Breast epithelium (tissue), 4 donors: ENCODE results near the gene APPL2. TPM values are rescaled to one million over a fixed set of nuclear protein-coding genes. Genes with fewer than 3 reads are reported as not detected.

Experiments
- DNase-seq, 2 donors: peaks; one replicate each; pipeline ENCODE4 v3.0.0-alpha.2; 2019; ENCODE audit warnings: low spot score in 2 of 2
- H3K27ac ChIP-seq, 2 donors: fragments of 200-600 bp; sonication (generic) in 1 of 2; one replicate each; pipeline ENCODE4 v1.5.1; 2016 to 2019; ENCODE audit warnings: mild to moderate bottlenecking in 1 of 2
- H3K27me3 ChIP-seq, 2 donors: fragments of 200-600 bp; sonication (generic) in 1 of 2; one replicate each; pipeline versions ENCODE4 v1.5.1 to v1.6.0; 2017 to 2019; ENCODE audit warnings: control low read depth in 1 of 2, mild to moderate bottlenecking in 1 of 2
- H3K36me3 ChIP-seq: fragments of 200-600 bp; one replicate; pipeline ENCODE4 v1.5.1; 2019
- H3K4me1 ChIP-seq, 2 donors: fragments of 200-600 bp; sonication (generic); one replicate each; pipeline ENCODE4 v1.5.1; 2016 to 2019; ENCODE audit warnings: control low read depth in 1 of 2
- H3K4me3 ChIP-seq, 3 donors: fragments of 200-600 bp; sonication (generic); 1 replicate in 2 of 3; 2 replicates in 1 of 3; pipeline ENCODE4 v1.5.1; 2016 to 2019; ENCODE audit warnings: mild to moderate bottlenecking in 3 of 3, moderate library complexity in 2 of 3
- H3K9me3 ChIP-seq, 2 donors: fragments of 200-600 bp; sonication (generic) in 1 of 2; one replicate each; pipeline ENCODE4 v1.5.1; 2016 to 2019; ENCODE audit warnings: control low read depth in 1 of 2
- CTCF ChIP-seq, 3 donors: fragments of 450-650 bp; IDR thresholded peaks; one replicate each; pipeline ENCODE4 v1.5.1; 2016 to 2017; ENCODE audit warnings: antibody characterized with exemption in 3 of 3, mild to moderate bottlenecking in 3 of 3, moderate library complexity in 3 of 3
- POLR2A ChIP-seq: fragments of 450-650 bp; IDR thresholded peaks from one replicate; pipeline ENCODE4 v1.6.1; 2016; ENCODE audit warnings: antibody characterized with exemption, mild to moderate bottlenecking, moderate library complexity
- POLR2AphosphoS5 ChIP-seq, 3 donors: sonication (generic); formaldehyde crosslinking; IDR thresholded peaks; one replicate each; pipeline ENCODE4 v1.6.1; 2017; ENCODE audit warnings: antibody characterized with exemption in 3 of 3
- intact Hi-C: fragments of 100-400 bp; cut with DNase I; formaldehyde crosslinking; loops from one replicate; pipeline ENCODE4 v1.15.1; 2023; ENCODE audit warnings: low total_unique reads
- total RNA-seq, 3 donors: library from RNA; depleted of rRNA; stranded (reverse); fragments of >200 nt; gene quantifications; one replicate each; pipeline ENCODE4 v1.1.0, GENCODE V29; 2016

Gene APPL2
- total RNA-seq, 3 donors from 2014 or later: 73.0 to 130 (median 89.1) TPM

- Histone ChIP-seq H3K4me1 (peaks cover 0 to 14% of the 10 kb centered on the region in 2 donors), H3K9me3 (no peaks in the 10 kb centered on the region), H3K36me3 (no peaks in the 10 kb centered on the region), H3K27ac (peak overlapping the region; percentile 95 to 96), H3K4me3 (peak overlapping the region; percentile 87 to 97 (median 91)), H3K27me3 (no peaks in the 10 kb centered on the region)
- TF ChIP-seq CTCF (IDR thresholded peaks at IDR 0.05) (no peak), POLR2AphosphoS5 (IDR thresholded peaks at IDR 0.05) (no peak), POLR2A (no peak)
- no peak for DNase-seq
- intact Hi-C loops: no loop called here
Measured at GRCh38 chr12:105233041-105233905, 2.7 kb downstream of the APPL2 start.

GRCh38 chr12:105231396-105231795 is 4.6 kb downstream of the APPL2 start:
- TF ChIP-seq CTCF (IDR thresholded peaks at IDR 0.05): no peak
- TF ChIP-seq POLR2A: no peak
- no peak for TF ChIP-seq POLR2AphosphoS5 (IDR thresholded peaks at IDR 0.05)
- Histone ChIP-seq H3K36me3 (no peaks in the 10 kb centered on the region), H3K27ac (peak overlapping the region; percentile 69 to 80), H3K4me1 (peaks cover 0 to 14% of the 10 kb centered on the region in 2 donors), H3K9me3 (no peaks in the 10 kb centered on the region), H3K27me3 (no peaks in the 10 kb centered on the region), H3K4me3 (peak overlapping the region in 2 of 3 donors; percentile 14 to 43)
- no peak for DNase-seq
- intact Hi-C loops: no loop called here

- no peak for TF ChIP-seq POLR2A
- TF ChIP-seq CTCF (IDR thresholded peaks at IDR 0.05): no peak
- TF ChIP-seq POLR2AphosphoS5 (IDR thresholded peaks at IDR 0.05): no peak
- Histone ChIP-seq H3K27me3 (no peaks in the 10 kb centered on the region), H3K4me3 (peak overlapping the region in 1 of 3 donors; percentile 23), H3K36me3 (no peaks in the 10 kb centered on the region), H3K27ac (peak overlapping the region; percentile 69 to 80), H3K9me3 (no peaks in the 10 kb centered on the region), H3K4me1 (peaks cover 0 to 14% of the 10 kb centered on the region in 2 donors)
- no peak for DNase-seq
- intact Hi-C loops: no loop called here
Measured at GRCh38 chr12:105229371-105229770, 6.6 kb downstream of the APPL2 start.

GRCh38 chr12:105228966-105229365 is 7.0 kb downstream of the APPL2 start:
- no peaks in the 10 kb centered on the region for H3K9me3 ChIP-seq
- H3K27me3 ChIP-seq: no peaks in the 10 kb centered on the region
- H3K4me1 ChIP-seq: peaks cover 0 to 10% of the 10 kb centered on the region in 2 donors
- no peak overlapping the region for H3K4me3 ChIP-seq
- H3K36me3 ChIP-seq: no peaks in the 10 kb centered on the region
- intact Hi-C loops: no loop called here
- H3K27ac ChIP-seq: peak overlapping the region; percentile 69 to 80
- TF ChIP-seq POLR2AphosphoS5 (IDR thresholded peaks at IDR 0.05) (peak in 1 of 3 donors; percentile 19), POLR2A (no peak)
- DNase-seq: no peak

GRCh38 chr12:105228494-105228893 is 7.5 kb downstream of the APPL2 start:
- peaks cover 0 to 5% of the 10 kb centered on the region in 2 donors for H3K4me1 ChIP-seq
- no peak for DNase-seq
- no peak overlapping the region for H3K4me3 ChIP-seq
- H3K9me3 ChIP-seq: no peaks in the 10 kb centered on the region
- TF ChIP-seq POLR2A (no peak), POLR2AphosphoS5 (IDR thresholded peaks at IDR 0.05) (no peak), CTCF (IDR thresholded peaks at IDR 0.05) (no peak)
- peak overlapping the region in 1 of 2 donors; percentile 69 for H3K27ac ChIP-seq
- no peaks in the 10 kb centered on the region for H3K27me3 ChIP-seq
- no peaks in the 10 kb centered on the region for H3K36me3 ChIP-seq
- intact Hi-C loops: no loop called here
